Pons (tissue), 1 donor: ENCODE measurements around the gene PROX1.

Experiments
- DNase-seq: peaks from one replicate; pipeline ENCODE4 v3.0.0-alpha.2; 2016; ENCODE audit warnings: low spot score

PROX1 gene

DNA sequence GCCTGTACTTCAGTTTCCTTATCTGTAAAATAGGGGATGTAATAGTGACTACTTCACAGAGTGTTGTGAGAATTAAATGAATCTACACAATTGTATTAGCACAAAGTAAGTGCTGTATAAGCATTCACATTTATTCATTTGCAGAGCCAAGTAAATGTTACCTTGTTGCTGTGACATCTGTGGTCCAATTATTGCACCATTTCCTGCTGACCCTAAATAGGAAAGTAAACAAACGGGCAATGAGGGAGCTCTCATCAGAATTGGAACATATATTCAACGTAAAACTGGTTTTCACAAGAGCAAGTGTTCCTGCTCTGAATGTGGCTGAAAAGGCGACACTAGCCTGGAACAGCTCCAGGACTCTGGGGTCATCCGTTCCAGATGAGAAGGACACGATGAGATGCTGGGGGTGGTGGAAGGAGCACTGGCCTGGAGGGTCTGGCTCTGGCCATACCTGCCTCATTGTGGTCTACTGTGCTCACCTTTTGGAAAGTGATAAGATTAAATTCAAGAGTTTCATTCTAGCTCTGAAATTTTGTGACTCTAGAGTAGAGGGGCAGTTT lies 34.5 kb downstream of the PROX1 start:
- DNase-seq, result no peak

DNA sequence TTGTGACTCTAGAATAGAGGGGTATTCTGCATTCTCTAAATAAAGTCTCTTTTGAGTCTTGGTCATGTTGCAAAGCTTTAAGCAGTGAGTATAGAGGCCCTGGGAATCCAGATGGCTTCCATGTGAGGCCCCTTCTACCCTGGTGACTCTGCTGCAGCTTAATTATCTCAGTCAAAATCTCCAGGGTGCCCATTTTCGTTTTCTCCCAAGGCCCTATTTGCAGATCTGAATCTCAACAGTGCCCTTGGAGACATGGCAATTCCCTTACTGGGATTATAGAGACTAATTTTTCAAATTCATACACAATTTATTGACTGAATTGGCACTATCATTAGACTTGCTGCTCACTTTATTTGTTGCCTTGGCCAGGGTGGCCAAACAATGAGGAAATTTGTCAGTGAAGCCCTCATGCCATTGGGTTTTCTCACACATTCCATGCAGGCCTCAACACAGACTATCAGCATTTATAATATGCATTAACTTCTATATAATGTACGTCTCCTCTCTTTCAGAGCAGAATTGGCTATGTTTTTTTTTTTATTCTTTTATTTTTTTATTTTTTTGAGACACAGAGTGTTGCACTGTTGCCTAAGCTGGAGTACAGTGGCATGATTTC lies 35.1 kb downstream of the PROX1 start:
- DNase-seq, result no peak

DNA sequence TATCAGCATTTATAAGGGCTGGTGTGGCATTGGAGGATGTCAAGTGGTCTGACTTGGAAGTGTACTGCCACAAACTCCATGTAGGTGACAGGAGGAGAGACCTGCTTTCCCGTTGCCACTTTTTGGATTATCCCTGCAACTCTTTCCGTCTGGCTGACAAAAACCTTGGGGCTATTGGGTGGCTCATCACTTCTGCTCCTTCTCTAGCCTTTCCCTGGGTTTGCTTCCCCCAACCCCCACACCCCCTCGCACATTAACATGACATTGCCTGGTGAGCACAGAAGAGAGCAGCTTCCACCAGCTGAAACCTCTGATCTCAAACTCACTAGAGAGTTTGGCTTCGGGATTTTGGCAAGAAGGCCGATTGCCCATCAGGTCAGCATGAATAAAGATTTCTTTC lies 39.2 kb downstream of the PROX1 start:
- DNase-seq, result no peak

DNA sequence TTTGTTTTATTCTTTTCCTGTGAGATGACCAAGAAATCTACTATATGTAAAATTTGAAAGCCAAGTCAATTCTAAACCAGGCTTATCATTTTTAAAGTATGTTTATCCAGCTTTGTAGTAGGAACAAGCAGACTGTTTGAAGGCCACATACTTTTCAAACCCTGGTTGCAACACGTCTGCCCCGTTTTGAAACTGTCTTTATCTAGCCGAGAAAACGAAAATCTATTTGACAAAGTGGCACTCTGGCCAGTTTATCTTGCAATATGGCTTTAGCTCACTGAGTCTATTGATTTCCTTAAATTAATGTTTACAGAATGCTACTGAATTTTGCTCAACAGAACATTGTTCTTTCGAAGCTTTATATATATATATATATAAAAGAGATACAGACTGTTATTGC lies 39.7 kb downstream of the PROX1 start:
- no peak for DNase-seq

GRCh38 chr1:214028095-214028494 lies 40.3 kb downstream of the PROX1 start:
- DNase-seq, result no peak

DNA sequence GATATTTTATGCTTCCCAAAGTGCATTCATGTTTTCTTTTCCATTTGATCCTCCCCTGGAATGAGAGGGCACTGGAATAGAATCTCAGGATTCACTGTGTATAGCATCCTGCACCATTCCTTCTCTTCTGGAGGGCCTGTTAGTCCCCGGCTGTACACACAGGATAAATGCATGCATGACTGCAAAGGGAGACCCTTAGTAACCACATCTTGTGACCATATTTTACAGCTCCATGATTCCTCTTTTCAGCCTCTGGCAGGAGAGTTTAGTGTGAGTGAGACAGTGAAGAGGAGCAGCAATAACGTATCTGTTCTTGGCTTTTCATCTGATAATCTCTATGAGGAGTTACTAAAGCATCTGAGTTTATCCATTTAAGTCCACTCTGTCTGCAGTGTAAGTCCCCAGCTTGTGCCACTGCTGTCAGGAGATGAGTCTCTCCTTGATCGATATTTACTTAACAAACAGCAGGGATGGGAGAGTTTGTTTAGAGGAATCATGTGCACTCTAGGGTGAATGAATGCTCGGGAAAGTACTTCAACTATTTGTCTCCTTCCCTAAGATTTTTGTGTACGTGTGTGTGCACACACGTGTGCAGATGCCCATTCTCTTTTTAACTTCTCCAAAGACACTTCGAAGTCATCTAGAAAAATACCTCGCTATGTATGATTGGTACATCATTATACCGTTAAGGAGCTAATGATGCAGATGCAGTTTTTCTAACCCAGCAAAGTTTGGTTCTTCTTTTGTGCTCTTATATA lies 41.1 kb downstream of the PROX1 start:
- DNase-seq, result peak; percentile 61

- DNase-seq, result peak; percentile 90
Measured at GRCh38 chr1:214029796-214030195, 42.0 kb downstream of the PROX1 start.

DNA sequence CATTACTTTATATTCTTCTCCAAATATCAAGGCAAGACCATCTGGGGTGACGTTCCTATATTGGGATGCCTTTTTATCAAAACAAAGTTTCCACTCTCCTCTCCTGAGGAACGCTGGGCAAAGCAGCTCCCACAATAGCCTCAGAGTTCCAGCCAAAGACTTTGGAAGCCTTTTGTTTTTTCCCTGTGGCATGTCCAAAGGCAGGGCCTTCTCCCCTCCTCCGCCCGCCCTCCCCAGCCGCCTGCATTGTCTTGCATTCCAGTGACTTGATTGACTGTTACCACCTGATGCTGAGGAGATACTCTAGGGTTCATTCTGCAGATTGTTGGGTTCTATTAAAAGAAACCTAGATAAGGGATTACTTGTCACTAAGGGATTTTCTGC lies 43.5 kb downstream of the PROX1 start:
- no peak for DNase-seq

- DNase-seq, result no peak
Measured at GRCh38 chr1:214037468-214037867, 49.7 kb downstream of the PROX1 start.

- no peak for DNase-seq
Measured at GRCh38 chr1:214039394-214040018, 51.7 kb downstream of the PROX1 start.

- DNase-seq, result no peak
Measured at GRCh38 chr1:214043167-214043566, 55.4 kb downstream of the PROX1 start.

DNA sequence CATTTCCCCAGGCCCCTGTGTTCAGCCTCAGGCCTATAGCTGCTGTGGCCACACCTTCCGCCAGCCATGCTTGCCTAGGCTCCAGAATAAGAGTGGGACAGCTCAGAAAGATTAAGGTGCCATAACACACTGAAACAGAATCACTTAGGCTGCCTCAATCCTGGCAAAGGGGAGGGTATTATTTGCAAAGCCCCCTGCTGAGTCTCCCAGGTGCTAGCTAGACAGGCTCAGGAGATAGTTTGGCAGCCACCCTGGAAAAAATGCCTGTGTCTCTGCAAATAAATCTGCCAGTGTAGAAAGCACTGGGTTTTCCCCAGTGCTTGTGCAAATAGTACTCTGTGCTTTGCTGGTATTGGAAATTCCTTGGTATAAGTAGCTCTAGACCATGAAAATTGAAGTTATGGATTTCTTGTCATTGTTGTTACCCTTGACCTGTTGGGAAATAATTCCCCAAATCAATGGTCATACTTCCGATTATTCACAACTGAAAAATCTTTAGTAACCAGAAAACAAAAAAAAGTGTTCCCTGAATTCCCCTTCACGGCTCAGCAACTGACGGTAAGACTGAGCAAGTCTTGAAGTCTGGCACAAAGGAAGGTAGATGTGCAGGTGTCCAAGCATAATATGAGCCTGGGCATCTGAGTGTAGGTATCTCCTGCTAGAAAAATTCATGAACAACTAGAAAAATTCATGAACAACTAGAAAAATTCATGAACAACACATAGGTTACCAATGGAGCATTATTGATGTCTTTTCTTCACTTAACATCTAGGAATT lies 56.9 kb downstream of the PROX1 start:
- DNase-seq, result no peak

- DNase-seq, result no peak
Measured at GRCh38 chr1:214050513-214051401, 63.0 kb downstream of the PROX1 start.

DNA sequence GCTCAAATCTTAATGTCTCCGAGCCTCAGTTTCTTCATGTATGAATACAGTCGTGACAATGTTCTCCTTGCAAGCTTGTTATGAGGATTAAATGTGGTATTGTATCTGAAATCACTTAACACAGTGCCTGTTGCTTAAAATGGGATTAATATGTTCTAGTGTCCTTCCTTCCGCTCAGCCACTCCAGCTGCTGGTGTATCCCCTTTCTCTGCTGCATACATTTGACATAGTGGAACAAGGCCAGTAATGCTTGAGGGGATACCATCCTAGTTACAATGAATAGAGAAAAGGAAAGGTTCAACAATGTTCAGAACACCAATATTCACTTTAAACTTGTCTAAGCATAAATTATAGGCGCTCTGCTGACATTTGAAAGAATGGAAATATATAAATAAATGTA lies 64.0 kb downstream of the PROX1 start:
- no peak for DNase-seq

DNA sequence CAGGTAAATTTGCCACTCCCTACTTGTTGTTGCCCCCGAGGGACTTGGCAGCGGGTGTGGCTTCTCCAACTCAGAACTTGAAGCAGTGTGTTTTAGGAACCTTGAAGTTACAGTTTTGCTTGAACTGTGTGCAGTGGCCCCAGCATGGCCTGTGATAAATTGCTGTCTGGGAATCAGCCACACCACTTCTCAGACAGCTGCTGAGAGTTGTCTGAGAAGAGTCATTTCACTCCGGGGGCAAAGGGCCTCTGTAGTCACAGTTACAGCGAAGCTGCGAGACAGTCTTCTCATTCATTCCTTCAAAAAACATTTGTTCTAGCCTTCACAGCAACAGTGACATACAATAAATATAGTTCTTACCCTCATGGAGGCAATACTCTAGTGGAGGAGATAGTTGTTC lies 70.3 kb downstream of the PROX1 start:
- DNase-seq, result no peak

- no peak for DNase-seq
Measured at GRCh38 chr1:214066190-214066589, 78.4 kb downstream of the PROX1 start.

DNA sequence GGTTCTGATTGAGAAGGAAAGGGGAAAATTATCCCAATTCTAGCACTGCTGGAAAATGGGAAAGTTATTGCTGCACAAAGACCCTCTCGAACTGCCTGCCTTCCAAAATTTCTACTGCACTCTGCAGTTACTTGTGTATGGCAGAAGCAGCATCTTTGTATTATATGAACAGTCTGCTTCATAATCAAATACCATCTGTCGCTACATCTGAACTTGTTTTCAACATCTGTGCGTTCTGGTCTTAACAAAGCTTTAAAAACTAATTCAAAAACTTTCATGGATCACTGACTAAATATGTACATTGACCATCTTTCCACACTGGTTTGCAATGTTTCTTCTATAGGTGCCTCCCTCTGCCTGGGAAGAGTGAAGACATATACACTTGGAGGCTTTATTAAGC lies 79.2 kb downstream of the PROX1 start:
- no peak for DNase-seq

DNA sequence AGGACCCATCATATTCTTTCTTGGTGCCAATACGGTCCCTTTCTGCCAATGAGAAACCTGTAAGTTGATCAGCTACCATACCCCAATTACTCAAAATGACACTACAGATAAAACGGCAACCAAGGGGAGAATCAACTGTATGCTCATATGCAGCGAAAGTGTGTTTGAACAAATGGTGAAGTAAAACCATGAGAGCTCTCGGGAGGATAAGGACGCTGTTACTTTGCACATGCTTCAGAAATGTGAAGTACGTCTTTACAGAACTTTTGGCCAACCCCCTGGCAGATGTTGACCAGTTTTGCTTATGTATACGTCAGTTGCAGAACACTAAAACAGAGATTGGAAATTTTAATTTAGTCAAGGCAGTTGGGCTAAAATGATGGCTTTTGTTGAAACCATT lies 79.6 kb downstream of the PROX1 start:
- DNase-seq, result no peak

DNA sequence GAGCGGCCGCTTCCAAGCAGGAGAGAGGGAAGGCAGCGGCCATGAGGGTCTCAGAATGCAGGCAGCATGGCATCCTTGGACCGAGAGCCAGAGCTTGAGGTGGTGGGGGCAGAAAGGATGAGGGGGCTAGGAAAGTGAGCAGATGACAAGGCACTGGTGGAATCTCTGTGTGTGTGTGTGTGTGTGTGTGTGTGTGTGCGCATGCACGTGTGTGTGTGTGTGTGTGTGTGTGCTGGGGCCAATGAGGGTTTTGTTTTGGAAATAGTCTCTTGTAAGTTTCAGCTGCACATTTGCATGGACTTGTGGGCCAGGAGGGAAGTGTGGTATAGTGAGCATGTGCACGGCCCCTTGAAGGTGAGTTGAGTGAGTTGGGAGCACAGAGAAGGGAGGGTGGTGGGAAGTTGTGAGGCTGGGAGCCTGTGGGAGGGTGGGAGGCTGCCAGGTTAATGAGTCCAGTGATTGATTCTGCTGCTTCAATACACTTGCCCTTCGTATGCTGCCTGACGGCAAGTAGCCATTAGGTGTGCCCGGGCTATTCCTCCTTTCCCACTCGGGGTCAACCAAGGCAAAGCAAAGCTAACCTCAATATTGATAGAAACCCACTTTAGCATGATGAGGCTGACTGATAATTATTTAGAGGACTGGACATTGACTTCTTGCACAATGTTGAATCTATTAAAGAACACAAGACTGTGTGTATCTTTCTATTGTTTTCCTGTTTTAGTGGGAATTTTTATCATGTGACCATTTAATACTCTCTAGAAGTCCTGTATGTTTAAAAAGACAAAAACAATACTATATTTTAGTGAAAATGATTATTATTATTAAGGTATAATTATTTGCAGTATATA lies 80.3 kb downstream of the PROX1 start:
- DNase-seq, result no peak

GRCh38 chr1:214068979-214069378 lies 81.2 kb downstream of the PROX1 start:
- DNase-seq, result no peak
